Lower leg skin (tissue), 4 donors: ENCODE measurements around the gene TPST2. TPM values are rescaled to one million over a fixed set of nuclear protein-coding genes. Genes with fewer than 3 reads are reported as not detected.

Experiments
- DNase-seq, 2 donors: peaks; one replicate each; pipeline ENCODE4 v3.0.0-alpha.2; 2019; ENCODE audit warnings: low spot score in 2 of 2
- H3K4me3 ChIP-seq: fragments of 200-600 bp; sonication (generic); 2 replicates; pipeline ENCODE4 v1.5.1; 2017; ENCODE audit warnings: mild to moderate bottlenecking, low read depth; ENCODE audit not compliant: poor library complexity, severe bottlenecking
- POLR2A ChIP-seq, 2 donors: fragments of 450-650 bp; IDR thresholded peaks; one replicate each; pipeline ENCODE4 v1.6.1; 2016 to 2017; ENCODE audit warnings: antibody characterized with exemption in 2 of 2, mild to moderate bottlenecking in 1 of 2, moderate library complexity in 1 of 2
- WGBS, 2 donors: methylation state at CpG; one replicate each; pipeline ENCODE4 v1.1.5; 2018; 5-methylcytosine and 5-hydroxymethylcytosine counted together
- intact Hi-C: fragments of 100-400 bp; cut with DNase I; formaldehyde crosslinking; loops from one replicate; pipeline ENCODE4 v1.15.0; 2023; ENCODE audit warnings: low total_unique reads
- total RNA-seq, 4 donors: library from RNA; depleted of rRNA; stranded (reverse); fragments of >200 nt; gene quantifications; one replicate each; pipeline ENCODE4 v1.1.0, GENCODE V29; 2016
- TF ChIP-seq, protein P1 (sequence below), 3 donors: fragments of 450-650 bp; IDR thresholded peaks; one replicate each; pipeline ENCODE4 v1.5.1; 2016; ENCODE audit warnings: antibody characterized with exemption in 3 of 3, mild to moderate bottlenecking in 3 of 3, moderate library complexity in 2 of 3

TPST2 gene
- total RNA-seq, 4 donors from 2014 or later, result 54.9 to 60.6 (median 58.5) TPM

DNA sequence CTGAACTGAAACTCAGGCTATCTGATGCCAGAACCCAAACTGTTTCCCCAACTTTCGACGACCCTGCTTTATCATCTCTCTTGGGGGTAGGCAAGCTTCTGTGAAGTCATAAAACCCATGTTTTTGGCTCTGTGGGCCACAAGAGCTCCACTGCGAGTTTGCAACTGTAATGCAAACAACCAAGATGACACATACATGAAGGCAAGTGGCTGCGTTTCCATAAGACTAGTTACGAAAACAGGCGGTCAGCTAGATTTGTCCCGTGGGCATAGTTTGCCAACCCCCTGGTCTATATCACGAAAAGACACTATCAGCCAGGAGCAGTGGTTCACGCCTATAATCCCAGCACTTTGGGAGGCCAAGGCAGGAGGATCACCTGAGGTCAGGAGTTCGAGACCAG lies 37.5 kb downstream of the TPST2 start:
- no peak for DNase-seq
- no peak for TF ChIP-seq POLR2A (IDR thresholded peaks at IDR 0.05)
- TF ChIP-seq, protein P1, sequence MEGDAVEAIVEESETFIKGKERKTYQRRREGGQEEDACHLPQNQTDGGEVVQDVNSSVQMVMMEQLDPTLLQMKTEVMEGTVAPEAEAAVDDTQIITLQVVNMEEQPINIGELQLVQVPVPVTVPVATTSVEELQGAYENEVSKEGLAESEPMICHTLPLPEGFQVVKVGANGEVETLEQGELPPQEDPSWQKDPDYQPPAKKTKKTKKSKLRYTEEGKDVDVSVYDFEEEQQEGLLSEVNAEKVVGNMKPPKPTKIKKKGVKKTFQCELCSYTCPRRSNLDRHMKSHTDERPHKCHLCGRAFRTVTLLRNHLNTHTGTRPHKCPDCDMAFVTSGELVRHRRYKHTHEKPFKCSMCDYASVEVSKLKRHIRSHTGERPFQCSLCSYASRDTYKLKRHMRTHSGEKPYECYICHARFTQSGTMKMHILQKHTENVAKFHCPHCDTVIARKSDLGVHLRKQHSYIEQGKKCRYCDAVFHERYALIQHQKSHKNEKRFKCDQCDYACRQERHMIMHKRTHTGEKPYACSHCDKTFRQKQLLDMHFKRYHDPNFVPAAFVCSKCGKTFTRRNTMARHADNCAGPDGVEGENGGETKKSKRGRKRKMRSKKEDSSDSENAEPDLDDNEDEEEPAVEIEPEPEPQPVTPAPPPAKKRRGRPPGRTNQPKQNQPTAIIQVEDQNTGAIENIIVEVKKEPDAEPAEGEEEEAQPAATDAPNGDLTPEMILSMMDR (IDR thresholded peaks at IDR 0.05), result no peak
- intact Hi-C loops, result no loop called here
- H3K4me3 ChIP-seq, result no peak overlapping the region
- WGBS, 2 donors, result 83 to 84% methylated on average over 10 of the region's 10 CpGs

DNA sequence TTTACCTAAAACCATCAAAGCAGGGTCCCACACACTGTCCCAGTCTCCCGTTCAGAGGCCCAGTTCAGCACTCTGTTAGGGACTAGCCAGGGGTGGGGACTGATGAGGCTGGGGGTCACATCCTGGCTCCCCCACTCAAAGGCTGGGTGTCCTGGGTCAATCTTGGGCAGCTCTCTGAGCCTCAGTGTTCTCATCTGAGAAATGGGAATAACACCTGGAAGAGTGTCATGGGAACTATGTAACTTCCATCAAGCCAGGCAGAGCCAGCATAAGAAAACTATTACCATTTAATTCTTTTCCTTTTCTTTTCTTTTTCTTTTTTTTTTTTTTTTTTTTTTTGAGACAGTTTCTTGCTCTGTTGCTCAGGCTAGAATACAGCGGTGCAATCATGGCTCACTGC lies 38.4 kb downstream of the TPST2 start:
- TF ChIP-seq, protein P1 (IDR thresholded peaks at IDR 0.05), result no peak
- no peak for TF ChIP-seq POLR2A (IDR thresholded peaks at IDR 0.05)
- WGBS, 2 donors, result 89 to 92% methylated on average over 2 of the region's 2 CpGs
- no peak for DNase-seq
- H3K4me3 ChIP-seq, result no peak overlapping the region
- intact Hi-C loops, result no loop called here

DNA sequence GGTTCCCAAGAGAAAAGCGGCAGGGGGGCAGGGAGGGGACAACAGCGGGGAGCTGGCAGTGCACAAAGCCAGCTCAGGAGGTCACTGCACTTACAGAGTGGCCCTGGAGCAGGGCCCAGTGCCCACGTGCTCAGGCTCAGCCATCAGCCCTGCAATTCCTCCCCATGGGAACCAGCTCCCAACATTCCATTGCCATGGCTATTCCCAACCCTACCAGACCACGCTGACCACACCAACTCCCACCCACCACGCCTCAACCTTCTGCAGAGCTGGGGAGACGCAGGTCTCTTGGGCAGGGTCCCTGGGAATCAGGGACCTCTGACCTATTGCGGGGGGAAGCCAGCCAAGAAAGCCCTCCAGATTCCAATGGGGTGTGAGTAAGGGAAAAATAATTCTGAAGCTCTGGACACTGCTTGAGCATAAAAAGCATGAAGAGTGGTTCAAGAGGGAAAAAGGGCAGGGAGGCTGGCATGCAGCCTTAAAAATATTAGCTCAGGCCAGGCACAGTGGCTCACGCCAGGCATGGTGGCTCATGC lies 39.4 kb downstream of the TPST2 start:
- no peak overlapping the region for H3K4me3 ChIP-seq
- no peak for DNase-seq
- intact Hi-C loops, result no loop called here
- TF ChIP-seq, protein P1 (IDR thresholded peaks at IDR 0.05), result no peak
- no peak for TF ChIP-seq POLR2A (IDR thresholded peaks at IDR 0.05)
- WGBS, 2 donors, result 73 to 76% methylated on average over 8 of the region's 8 CpGs

DNA sequence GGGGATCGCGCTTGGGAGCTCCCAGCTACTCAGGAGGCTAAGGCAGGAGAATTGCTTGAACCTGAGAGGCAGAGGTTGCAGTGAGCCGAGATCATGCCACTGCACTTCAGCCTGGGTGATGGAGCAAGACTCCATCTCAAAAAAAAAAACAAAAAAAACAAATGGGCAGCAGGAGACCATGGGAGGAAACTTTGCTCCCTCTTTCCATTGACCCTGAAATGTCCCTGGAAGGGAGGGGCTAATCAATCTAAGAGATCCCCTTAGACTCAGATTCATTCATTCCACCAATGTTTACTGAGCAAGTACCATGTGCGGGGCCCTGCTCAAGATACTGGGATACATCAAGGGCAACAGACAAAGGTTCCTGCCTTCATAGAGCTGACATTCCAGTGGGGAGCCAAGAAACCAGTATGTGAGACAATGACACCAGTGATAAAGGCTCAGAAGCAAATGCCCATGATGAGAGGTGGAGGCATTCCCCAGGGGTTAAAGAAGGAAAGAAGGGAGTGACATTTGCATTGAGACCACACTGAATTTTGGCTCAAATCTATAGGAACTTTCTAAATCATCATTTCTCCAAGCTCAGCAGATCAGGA lies 39.9 kb downstream of the TPST2 start:
- no peak for DNase-seq
- H3K4me3 ChIP-seq, result no peak overlapping the region
- intact Hi-C loops, result no loop called here
- TF ChIP-seq, protein P1 (IDR thresholded peaks at IDR 0.05), result no peak
- no peak for TF ChIP-seq POLR2A (IDR thresholded peaks at IDR 0.05)
- WGBS, 2 donors, result 95 to 97% methylated on average over 4 of the region's 4 CpGs

DNA sequence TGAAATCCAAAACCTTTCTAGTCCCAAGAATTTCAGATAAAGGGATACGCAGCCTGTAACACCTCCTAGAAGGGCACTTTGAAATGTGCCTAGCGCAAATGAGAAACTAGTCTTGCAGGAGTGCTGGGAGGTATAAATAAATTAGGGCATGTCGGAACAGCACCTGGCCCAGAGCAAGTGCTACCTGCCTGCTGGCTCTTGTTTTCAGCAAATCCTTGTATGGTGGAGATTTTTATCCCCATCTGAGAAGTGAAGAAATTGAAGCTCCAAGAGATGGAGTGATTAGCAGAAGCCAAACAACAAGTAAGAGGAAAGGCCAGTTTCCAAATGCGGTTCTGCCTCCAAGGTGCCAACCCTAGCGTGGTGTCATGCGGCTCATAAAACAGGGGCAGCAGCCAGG lies 40.9 kb downstream of the TPST2 start:
- TF ChIP-seq POLR2A (IDR thresholded peaks at IDR 0.05), result no peak
- TF ChIP-seq, protein P1 (IDR thresholded peaks at IDR 0.05), result no peak
- 49 to 56% methylated on average over 6 of the region's 6 CpGs for WGBS, 2 donors
- H3K4me3 ChIP-seq, result no peak overlapping the region
- intact Hi-C loops, result no loop called here
- DNase-seq, result peak in 1 of 2 donors; percentile 37

DNA sequence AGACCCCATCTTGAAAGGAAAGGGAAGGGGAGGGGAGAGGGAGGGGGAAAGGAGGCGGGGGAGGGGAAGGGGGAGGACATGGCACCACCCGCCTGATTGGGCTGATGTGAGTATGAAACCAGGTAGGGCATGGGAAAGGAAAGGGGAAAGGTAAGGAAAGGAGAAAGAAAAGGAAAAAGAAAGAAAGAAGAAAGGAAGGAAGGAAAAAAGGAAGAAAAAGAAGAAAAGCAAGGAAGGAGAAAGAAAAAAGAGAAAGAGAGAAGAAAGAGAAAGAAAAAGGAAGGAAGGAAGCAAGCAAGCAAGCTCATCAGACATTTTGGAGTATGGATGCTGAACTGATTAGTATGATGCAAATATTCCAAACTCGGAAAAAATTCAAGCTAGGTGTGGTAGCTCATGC lies 41.6 kb downstream of the TPST2 start:
- intact Hi-C loops, result no loop called here
- TF ChIP-seq, protein P1 (IDR thresholded peaks at IDR 0.05), result no peak
- TF ChIP-seq POLR2A (IDR thresholded peaks at IDR 0.05), result no peak
- H3K4me3 ChIP-seq, result no peak overlapping the region
- no peak for DNase-seq
- 82 to 84% methylated on average over 3 of the region's 3 CpGs for WGBS, 2 donors
